A673 (cell line): Measurements from ENCODE around the gene ZC3H6.

Experiments
- EZH2 ChIP-seq: fragments of 200-600 bp; sonication (generic); IDR thresholded peaks from 2 replicates; pipeline ENCODE4 v1.6.1; 2017; ENCODE audit warnings: borderline replicate concordance, low read depth, mild to moderate bottlenecking, mixed read lengths, antibody characterized with exemption, low read length; ENCODE audit not compliant: poor library complexity, severe bottlenecking
- TF ChIP-seq, protein P1 (sequence below): fragments of 300-800, 200-600 bp; sonication (generic); conservative IDR thresholded peaks from 2 replicates; pipeline ENCODE4 v1.5.1; 2017; ENCODE audit warnings: low read depth, mild to moderate bottlenecking, antibody characterized with exemption, low read length, moderate library complexity, mixed read lengths

DNA sequence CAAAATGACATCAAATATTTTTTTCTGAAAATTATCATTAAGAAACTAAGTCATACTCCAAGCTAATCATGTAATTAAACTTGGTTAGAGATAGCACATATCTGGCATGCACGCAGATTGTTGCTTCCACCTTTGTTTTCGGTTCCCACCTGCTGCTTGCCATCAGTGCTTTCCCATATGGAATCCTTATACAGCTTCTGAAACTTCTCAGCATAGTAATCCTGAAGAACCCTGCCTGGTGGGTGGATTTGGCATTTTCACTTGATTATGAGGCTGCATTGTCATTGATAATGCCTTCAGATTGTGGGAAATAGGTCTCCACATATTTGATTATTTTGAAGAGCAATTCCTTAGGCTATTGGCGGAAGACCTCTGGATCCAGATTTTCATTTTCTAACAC, 47.5 kb downstream of the ZC3H6 start:
- TF ChIP-seq, protein P1, sequence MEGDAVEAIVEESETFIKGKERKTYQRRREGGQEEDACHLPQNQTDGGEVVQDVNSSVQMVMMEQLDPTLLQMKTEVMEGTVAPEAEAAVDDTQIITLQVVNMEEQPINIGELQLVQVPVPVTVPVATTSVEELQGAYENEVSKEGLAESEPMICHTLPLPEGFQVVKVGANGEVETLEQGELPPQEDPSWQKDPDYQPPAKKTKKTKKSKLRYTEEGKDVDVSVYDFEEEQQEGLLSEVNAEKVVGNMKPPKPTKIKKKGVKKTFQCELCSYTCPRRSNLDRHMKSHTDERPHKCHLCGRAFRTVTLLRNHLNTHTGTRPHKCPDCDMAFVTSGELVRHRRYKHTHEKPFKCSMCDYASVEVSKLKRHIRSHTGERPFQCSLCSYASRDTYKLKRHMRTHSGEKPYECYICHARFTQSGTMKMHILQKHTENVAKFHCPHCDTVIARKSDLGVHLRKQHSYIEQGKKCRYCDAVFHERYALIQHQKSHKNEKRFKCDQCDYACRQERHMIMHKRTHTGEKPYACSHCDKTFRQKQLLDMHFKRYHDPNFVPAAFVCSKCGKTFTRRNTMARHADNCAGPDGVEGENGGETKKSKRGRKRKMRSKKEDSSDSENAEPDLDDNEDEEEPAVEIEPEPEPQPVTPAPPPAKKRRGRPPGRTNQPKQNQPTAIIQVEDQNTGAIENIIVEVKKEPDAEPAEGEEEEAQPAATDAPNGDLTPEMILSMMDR = no peak
- no peak for TF ChIP-seq EZH2
